HG02610 (cell line): Measurements from ENCODE around the gene KDM7A.
"Not testable (repeated sequence)": the region's sequence is repeated elsewhere in the genome, so short reads cannot be mapped to it uniquely, and the experiment has no call there.

Experiments used
- ATAC-seq: cut with Tn5 transposase; IDR thresholded peaks from one replicate; pipeline ENCODE4 v1.9.1; 2021; ENCODE audit warnings: mild to moderate bottlenecking, moderate library complexity; ENCODE audit not compliant: unreplicated experiment

The KDM7A gene

GRCh38 chr7:140176811-140177702 is at the start of gene KDM7A:
Gene KDM7A, minus strand, starts transcription at chr7:140176983. Its CDS starts 46 bp downstream, at chr7:140176937.
- ATAC-seq, result peak; percentile 74

GRCh38 chr7:140225562-140226249 is 48.9 kb upstream of the KDM7A start:
- no peak for ATAC-seq

GRCh38 chr7:140223515-140224221 is 46.9 kb upstream of the KDM7A start:
- ATAC-seq, result no peak

- ATAC-seq, result no peak
These were observed 46.0 kb upstream of the KDM7A start for GRCh38 chr7:140222814-140223213.

- no peak for ATAC-seq
These were observed 43.1 kb upstream of the KDM7A start for GRCh38 chr7:140219672-140220524.

GRCh38 chr7:140218656-140219055 is 41.9 kb upstream of the KDM7A start:
- no peak for ATAC-seq

- no peak for ATAC-seq
These were observed 41.1 kb upstream of the KDM7A start for GRCh38 chr7:140217750-140218501.

GRCh38 chr7:140215281-140215680 is 38.5 kb upstream of the KDM7A start:
- ATAC-seq, result no peak

- ATAC-seq, result peak; percentile 49
These were observed 37.4 kb upstream of the KDM7A start for GRCh38 chr7:140214075-140214684.

GRCh38 chr7:140213684-140214074 is 36.9 kb upstream of the KDM7A start:
- peak; percentile 28 for ATAC-seq

GRCh38 chr7:140212100-140212881 is 35.5 kb upstream of the KDM7A start:
- peak; percentile 52 for ATAC-seq

GRCh38 chr7:140211698-140212097 is 34.9 kb upstream of the KDM7A start:
- no peak for ATAC-seq

- ATAC-seq, result peak; percentile 81
These were observed 33.3 kb upstream of the KDM7A start for GRCh38 chr7:140209866-140210609.

- no peak for ATAC-seq
These were observed 30.0 kb upstream of the KDM7A start for GRCh38 chr7:140206616-140207389.

GRCh38 chr7:140205600-140205999 is 28.8 kb upstream of the KDM7A start:
- no peak for ATAC-seq

GRCh38 chr7:140203556-140203955 is 26.8 kb upstream of the KDM7A start:
- ATAC-seq, result no peak

- not testable (repeated sequence) for ATAC-seq
These were observed 26.2 kb upstream of the KDM7A start for GRCh38 chr7:140202942-140203341.
